Ovary (tissue), 9 donors: Measurements from ENCODE around the gene MRAS. TPM values are rescaled to one million over a fixed set of nuclear protein-coding genes. Genes with fewer than 3 reads are reported as not detected.

Experiments
- DNase-seq, 5 donors: peaks; one replicate each; pipeline ENCODE4 v3.0.0-alpha.2; 2019 to 2020
- H3K27ac ChIP-seq, 2 donors: fragments of 200-600 bp; one replicate each; pipeline versions ENCODE4 v1.5.1 to v1.8.0; 2019 to 2022
- H3K27me3 ChIP-seq: fragments of 200-600 bp; one replicate; pipeline ENCODE4 v1.8.0; 2022
- H3K36me3 ChIP-seq: fragments of 200-600 bp; sonication (generic); one replicate; pipeline ENCODE4 v1.5.1; 2019
- H3K4me1 ChIP-seq: one replicate; pipeline ENCODE4 v1.8.1; 2013; ENCODE audit warnings: mild to moderate bottlenecking, moderate library complexity; ENCODE audit not compliant: insufficient read depth
- H3K4me3 ChIP-seq: fragments of 200-600 bp; sonication (generic); one replicate; pipeline ENCODE4 v1.5.1; 2017
- H3K9me3 ChIP-seq, 2 donors: fragments of 200-600 bp in 1 of 2; sonication (generic) in 1 of 2; one replicate each; pipeline versions ENCODE4 v1.5.1 to v1.8.1; 2013 to 2019; ENCODE audit warnings: mild to moderate bottlenecking in 1 of 2, moderate library complexity in 1 of 2
- CTCF ChIP-seq, 3 donors: fragments of 450-650 bp in 2 of 3; fragments of 200-600 bp in 1 of 3; IDR thresholded peaks; one replicate each; pipeline versions ENCODE4 v1.5.1 to v1.8.0; 2016 to 2022; ENCODE audit warnings: antibody characterized with exemption in 3 of 3, mild to moderate bottlenecking in 1 of 3
- EP300 ChIP-seq: sonication (generic); formaldehyde crosslinking; IDR thresholded peaks from one replicate; pipeline ENCODE4 v1.6.1; 2017; ENCODE audit warnings: antibody characterized with exemption
- POLR2A ChIP-seq: fragments of 450-650 bp; IDR thresholded peaks from one replicate; pipeline ENCODE4 v1.6.1; 2017; ENCODE audit warnings: antibody characterized with exemption, mild to moderate bottlenecking, moderate library complexity
- WGBS, 3 donors: extraction: QIAGEN DNeasy Blood & Tissue Kit in 1 of 3; methylation state at CpG; one replicate each; pipeline versions ENCODE4 v1.1.5 to v1.1.7; 2013 to 2017; 5-methylcytosine and 5-hydroxymethylcytosine counted together
- intact Hi-C, 4 donors: fragments of 100-400 bp; cut with DNase I; formaldehyde crosslinking; loops; one replicate each; pipeline versions ENCODE4 v1.11.0 to v1.15.1; 2022 to 2023
- polyA plus RNA-seq, 2 donors: library from polyadenylated mRNA; stranded (reverse); fragments of 200-250 nt in 1 of 2; fragments of 350-450 nt in 1 of 2; fragmentation: Illumina TruSeq in 1 of 2; extraction: RNeasy Lipid Tissue Mini Kit (QIAGEN cat#74804) in 1 of 2; gene quantifications; one replicate each; pipeline ENCODE4 v1.2.3, GENCODE V29; 2013 to 2014
- total RNA-seq, 7 donors: library from RNA; depleted of rRNA in 2 of 7; stranded (reverse); fragments of >200 nt in 2 of 7; fragmentation: NEBNext Ultra II Directional in 3 of 7; extraction: Animal tissue kit (Norgen Biotek cat#: 25700) in 3 of 7; gene quantifications; one replicate each; pipeline versions ENCODE4 v1.1.0 to v1.2.4, GENCODE V29; 2016 to 2023
- donor health status: DM: no; HTN: no; CAD: no; lungs with moderate emphysema.
- donor health status: DM: no; HTN: no; CAD: no.
- donor health status: Bipolar disorder and iron deficiency.
- donor health status: DM: yes; HTN: yes; CAD: no.
- donor health status: DM: no; HTN: no; CAD: no.
- donor health status: DM: yes; HTN: yes; CAD: no.

The MRAS gene
- total and polyA plus RNA-seq, 9 donors = 35.9 to 148 (median 80.5) TPM

DNA sequence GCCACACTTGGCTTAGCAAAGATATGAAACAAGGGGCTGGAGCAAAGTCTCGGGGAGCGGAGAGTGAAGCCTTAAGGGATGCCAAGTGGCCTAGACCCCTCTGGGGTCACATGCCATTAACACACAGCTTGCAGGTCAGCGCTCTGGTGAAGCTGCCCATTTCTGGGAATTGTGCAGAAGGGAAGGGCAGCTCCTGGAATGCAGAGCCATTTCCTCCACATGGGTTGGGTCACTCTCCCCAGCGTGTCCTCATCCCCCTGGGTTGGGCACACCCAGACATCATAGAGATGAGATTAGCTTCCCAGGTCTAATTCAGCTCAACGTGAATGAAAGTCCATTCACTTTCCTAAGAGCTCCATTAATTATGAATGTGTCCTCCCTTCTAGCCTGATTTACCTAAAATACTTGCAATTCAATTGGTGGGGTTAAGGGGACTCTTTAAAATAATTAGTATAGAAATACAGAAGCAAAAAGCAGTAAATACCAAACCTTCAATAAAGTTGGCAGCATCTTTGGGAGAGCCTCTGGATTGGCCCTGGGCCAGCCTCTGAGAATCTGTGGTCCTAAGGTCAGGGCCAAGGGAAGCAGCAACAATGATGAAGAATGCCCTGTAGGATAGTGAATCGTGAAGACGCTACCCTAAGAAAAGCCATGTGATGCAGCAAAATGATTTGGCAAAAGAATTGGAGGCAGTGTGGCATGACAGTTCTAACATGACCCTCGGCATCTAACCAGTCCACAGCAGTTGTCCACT is 17.8 kb downstream of the MRAS start:
- DNase-seq = peak in 2 of 5 donors; percentile 57 to 66
- WGBS, 3 donors = 43 to 54% (median 53%) methylated on average over 8 of the region's 8 CpGs
- H3K4me3 ChIP-seq = no peak overlapping the region
- no peak overlapping the region for H3K27ac ChIP-seq
- no peaks in the 10 kb centered on the region for H3K9me3 ChIP-seq
- H3K4me1 ChIP-seq = peaks cover 26% of the 10 kb centered on the region
- intact Hi-C loops = no loop called here
- H3K36me3 ChIP-seq = no peaks in the 10 kb centered on the region
- TF ChIP-seq EP300 = no peak
- TF ChIP-seq POLR2A = no peak
- TF ChIP-seq CTCF (IDR thresholded peaks at IDR 0.05) = no peak
- no peaks in the 10 kb centered on the region for H3K27me3 ChIP-seq

DNA sequence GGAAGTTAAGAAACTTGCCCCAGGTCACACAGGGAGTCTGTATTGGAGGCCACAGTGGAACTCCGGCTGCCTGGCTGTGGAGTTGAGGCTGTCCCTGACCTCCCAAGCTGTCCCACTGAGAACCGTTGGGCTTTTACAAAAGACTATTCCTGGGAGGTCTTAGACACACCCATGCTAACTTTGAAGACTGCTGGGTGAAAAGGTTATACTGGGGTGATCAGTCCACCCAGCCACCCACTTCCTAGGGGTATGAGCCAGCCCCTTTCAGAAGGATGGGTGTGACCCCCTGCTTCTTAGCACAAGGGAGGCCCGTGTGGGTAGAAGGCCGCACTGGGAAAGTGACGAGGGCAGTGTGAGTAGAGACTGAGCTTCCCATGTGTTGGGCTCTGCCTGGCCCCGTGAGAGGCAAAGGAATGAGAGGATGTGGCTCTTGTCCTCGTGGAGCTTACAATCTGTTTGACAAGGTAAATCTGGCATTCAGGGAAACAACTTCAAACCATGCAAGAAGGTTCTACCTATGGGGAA is 19.0 kb downstream of the MRAS start:
- TF ChIP-seq POLR2A = no peak
- TF ChIP-seq CTCF (IDR thresholded peaks at IDR 0.05) = no peak
- no peak for TF ChIP-seq EP300
- H3K36me3 ChIP-seq = no peaks in the 10 kb centered on the region
- peak overlapping the region in 1 of 2 donors; percentile 18 for H3K27ac ChIP-seq
- intact Hi-C loops = no loop called here
- WGBS, 3 donors = 65 to 73% (median 72%) methylated on average over 7 of the region's 7 CpGs
- no peak for DNase-seq
- no peaks in the 10 kb centered on the region for H3K9me3 ChIP-seq
- H3K27me3 ChIP-seq = no peaks in the 10 kb centered on the region
- H3K4me3 ChIP-seq = no peak overlapping the region
- H3K4me1 ChIP-seq = peaks cover 26% of the 10 kb centered on the region

DNA sequence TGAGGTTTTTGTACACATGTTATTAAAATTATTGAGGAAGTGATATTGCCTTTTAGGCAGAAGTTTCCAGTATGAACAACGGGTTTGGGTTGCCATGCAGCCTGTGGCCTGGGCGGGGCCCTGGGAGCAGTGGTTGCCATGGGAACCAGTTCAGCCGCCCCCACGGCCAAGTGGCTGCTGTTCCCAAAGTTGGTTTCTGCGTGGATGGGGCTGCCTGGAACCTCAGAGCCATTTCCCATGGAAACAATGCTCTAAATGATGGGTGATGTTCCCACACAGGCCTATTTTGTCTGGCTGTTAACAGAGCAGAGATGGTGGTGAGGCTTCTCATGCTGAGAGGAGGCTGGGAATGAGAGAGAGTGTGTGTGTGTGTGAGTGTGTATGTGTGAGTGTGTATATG is 19.5 kb downstream of the MRAS start:
- TF ChIP-seq EP300 = no peak
- no peak for TF ChIP-seq CTCF (IDR thresholded peaks at IDR 0.05)
- TF ChIP-seq POLR2A = no peak
- peaks cover 26% of the 10 kb centered on the region for H3K4me1 ChIP-seq
- WGBS, 3 donors = 28 to 38% (median 37%) methylated on average over 5 of the region's 5 CpGs
- H3K27me3 ChIP-seq = no peaks in the 10 kb centered on the region
- H3K4me3 ChIP-seq = no peak overlapping the region
- DNase-seq = peak; percentile 47 to 73 (median 61)
- no peaks in the 10 kb centered on the region for H3K36me3 ChIP-seq
- H3K27ac ChIP-seq = no peak overlapping the region
- intact Hi-C loops = no loop called here
- H3K9me3 ChIP-seq = no peaks in the 10 kb centered on the region

GRCh38 chr3:138369151-138369900 is 20.9 kb downstream of the MRAS start:
- intact Hi-C loops = no loop called here
- Histone ChIP-seq H3K36me3 (no peaks in the 10 kb centered on the region), H3K4me3 (no peak overlapping the region), H3K9me3 (no peaks in the 10 kb centered on the region), H3K27ac (no peak overlapping the region), H3K27me3 (no peaks in the 10 kb centered on the region), H3K4me1 (peaks cover 26% of the 10 kb centered on the region)
- DNase-seq = no peak
- TF ChIP-seq CTCF (IDR thresholded peaks at IDR 0.05) = no peak
- 62 to 65% (median 64%) methylated on average over 8 of the region's 8 CpGs for WGBS, 3 donors
